CD8-positive, alpha-beta memory T cell (primary cell): Measurements from ENCODE around the gene OGG1. TPM values are rescaled to one million over a fixed set of nuclear protein-coding genes. Genes with fewer than 3 reads are reported as not detected.
A peak's percentile ranks its signal among the peaks of the same experiment; 100 is the strongest.

Experiments
- CTCF ChIA-PET: fragments of 350-600 bp; sonication (Branson Sonifier 250); formaldehyde crosslinking; loops from one replicate; lab custom pipeline; 2021; ENCODE audit warnings: antibody characterized with exemption; lab: Charles Lee
- POLR2A ChIA-PET: fragments of 350-600 bp; sonication (Branson Sonifier 250); formaldehyde crosslinking; loops from one replicate; lab custom pipeline; 2021; ENCODE audit warnings: antibody characterized with exemption; lab: Charles Lee
- DNase-seq, 5 donors: peaks; one replicate each; pipeline versions ENCODE4 v3.0.0 to v3.0.0-alpha.2; 2020 to 2022; ENCODE audit warnings: mixed read lengths in 1 of 5
- H3K27ac ChIP-seq: one replicate; pipeline ENCODE4 v1.7.0; 2013; ENCODE audit warnings: low read depth, mild to moderate bottlenecking, low read length, moderate library complexity
- H3K27me3 ChIP-seq: 2 replicates; pipeline ENCODE4 v1.7.0; 2013; ENCODE audit warnings: low read length, mild to moderate bottlenecking; ENCODE audit not compliant: insufficient read depth, poor library complexity, severe bottlenecking
- H3K36me3 ChIP-seq: 2 replicates; pipeline ENCODE4 v1.7.0; 2013; ENCODE audit warnings: mild to moderate bottlenecking, low read length, moderate library complexity; ENCODE audit not compliant: insufficient read depth
- H3K4me1 ChIP-seq: 2 replicates; pipeline ENCODE4 v1.7.0; 2013; ENCODE audit warnings: mild to moderate bottlenecking, low read length, moderate library complexity; ENCODE audit not compliant: insufficient read depth
- H3K4me3 ChIP-seq: 2 replicates; pipeline ENCODE4 v1.7.0; 2013; ENCODE audit warnings: mild to moderate bottlenecking, low read length
- H3K9me3 ChIP-seq: 2 replicates; pipeline ENCODE4 v1.7.0; 2013; ENCODE audit warnings: mild to moderate bottlenecking, low read length
- H3K27ac Mint-ChIP-seq, 8 donors: one replicate each; pipeline ENCODE4 v1.8.0; 2020 to 2021; ENCODE audit warnings: mixed read lengths in 8 of 8, mild to moderate bottlenecking in 6 of 8, inconsistent platforms in 3 of 8, moderate library complexity in 3 of 8
- H3K27me3 Mint-ChIP-seq, 2 donors: one replicate each; pipeline ENCODE4 v1.8.0; 2020 to 2021; ENCODE audit warnings: mixed read lengths in 2 of 2, mild to moderate bottlenecking in 1 of 2, moderate library complexity in 1 of 2
- H3K36me3 Mint-ChIP-seq, 3 donors: one replicate each; pipeline ENCODE4 v1.8.0; 2020 to 2021; ENCODE audit warnings: mixed read lengths in 3 of 3, inconsistent platforms in 1 of 3, mild to moderate bottlenecking in 1 of 3
- H3K4me1 Mint-ChIP-seq, 3 donors: one replicate each; pipeline ENCODE4 v1.8.0; 2020 to 2021; ENCODE audit warnings: mixed read lengths in 3 of 3, inconsistent platforms in 1 of 3, mild to moderate bottlenecking in 1 of 3
- H3K4me3 Mint-ChIP-seq, 7 donors: one replicate each; pipeline ENCODE4 v1.8.0; 2020 to 2021; ENCODE audit warnings: mixed read lengths in 7 of 7, mild to moderate bottlenecking in 6 of 7, moderate library complexity in 4 of 7, inconsistent platforms in 2 of 7
- H3K9me3 Mint-ChIP-seq, 5 donors: one replicate each; pipeline ENCODE4 v1.8.0; 2020 to 2022; ENCODE audit warnings: mixed read lengths in 5 of 5, mild to moderate bottlenecking in 3 of 5, moderate library complexity in 2 of 5, inconsistent platforms in 1 of 5
- polyA plus RNA-seq: library from polyadenylated mRNA; unstranded; fragments of 300-500 nt; fragmentation: Illumina TruSeq; gene quantifications from one replicate; pipeline ENCODE4 v1.2.3, GENCODE V29; 2021
- total RNA-seq, 2 experiments: library from RNA; stranded (reverse); gene quantifications; one replicate each; pipeline ENCODE4 v1.2.3, GENCODE V29; 2021

Gene OGG1
- total and polyA plus RNA-seq, 3 experiments from 2014 or later = 25.8 to 32.1 (median 30.5) TPM

DNA sequence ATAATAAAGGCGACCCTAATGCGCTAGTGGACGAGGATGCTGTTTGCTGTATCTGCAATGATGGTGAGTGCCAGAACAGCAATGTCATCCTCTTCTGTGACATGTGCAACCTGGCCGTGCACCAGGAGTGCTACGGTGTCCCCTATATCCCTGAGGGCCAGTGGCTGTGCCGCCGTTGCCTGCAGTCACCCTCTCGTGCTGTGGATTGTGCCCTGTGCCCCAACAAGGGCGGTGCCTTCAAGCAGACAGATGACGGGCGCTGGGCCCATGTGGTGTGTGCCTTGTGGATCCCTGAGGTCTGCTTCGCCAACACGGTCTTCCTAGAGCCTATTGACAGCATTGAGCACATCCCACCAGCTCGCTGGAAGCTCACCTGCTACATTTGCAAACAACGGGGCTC, 10.6 kb upstream of the OGG1 start:
- no peak overlapping the region for H3K4me3 Mint-ChIP-seq
- H3K4me1 ChIP-seq = peaks cover 11% of the 10 kb centered on the region
- no peaks in the 10 kb centered on the region for H3K27me3 Mint-ChIP-seq
- DNase-seq = no peak
- H3K27ac Mint-ChIP-seq = peak overlapping the region in 2 of 8 donors; percentile 3 to 29
- ChIA-PET POLR2A (no interaction called here), CTCF (interaction anchor here (2.3 to 4.0 kb wide), 2 partner anchors 8 to 12 kb away, joined by 8 to 18 read pairs; partner anchors contain the start of gene BRPF1)
- H3K27me3 ChIP-seq = no peaks in the 10 kb centered on the region
- H3K9me3 ChIP-seq = no peaks in the 10 kb centered on the region
- no peaks in the 10 kb centered on the region for H3K9me3 Mint-ChIP-seq
- H3K4me3 ChIP-seq = no peak overlapping the region
- peaks cover 17 to 30% (median 26%) of the 10 kb centered on the region in 3 donors for H3K4me1 Mint-ChIP-seq
- peaks cover 74% of the 10 kb centered on the region for H3K36me3 ChIP-seq
- H3K36me3 Mint-ChIP-seq = peaks cover 18 to 96% (median 22%) of the 10 kb centered on the region in 3 donors
- H3K27ac ChIP-seq = no peak overlapping the region

DNA sequence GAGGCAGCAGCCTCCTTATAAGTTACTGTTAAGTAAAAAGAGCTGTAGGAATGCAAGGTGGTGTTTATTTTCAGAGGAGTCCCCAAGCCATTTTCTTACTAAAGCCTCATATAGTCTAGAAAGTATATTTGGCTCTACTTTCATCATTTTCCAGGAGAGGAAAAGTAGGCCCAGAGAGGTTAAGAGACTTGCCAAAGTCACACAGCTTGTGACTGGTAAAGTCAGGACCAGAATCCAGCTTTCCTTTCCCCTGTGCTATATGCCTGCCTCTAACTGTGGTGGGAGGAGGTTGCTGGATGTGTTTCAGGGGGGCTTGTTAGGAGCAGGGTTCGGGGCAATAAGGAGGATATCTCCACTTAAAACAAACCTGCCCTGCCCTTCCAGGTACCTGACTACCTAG, 7.2 kb upstream of the OGG1 start:
- ChIA-PET CTCF (interaction anchor here (5.0 kb wide), 1 partner anchor 10 kb away, joined by 19 read pairs; the partner anchor contains the start of gene BRPF1), POLR2A (interaction anchor here (0.5 to 1.8 kb wide), 3 partner anchors 11 to 50 kb away, joined by 3 to 4 read pairs (median 4); partner anchors contain the start of genes ARPC4 and BRPF1)
- Mint-ChIP-seq H3K36me3 (peaks cover 12 to 98% (median 22%) of the 10 kb centered on the region in 3 donors), H3K27ac (no peak overlapping the region), H3K4me1 (peaks cover 0 to 3% (median 0%) of the 10 kb centered on the region in 3 donors), H3K4me3 (no peak overlapping the region), H3K27me3 (no peaks in the 10 kb centered on the region), H3K9me3 (no peaks in the 10 kb centered on the region)
- no peak for DNase-seq
- Histone ChIP-seq H3K4me3 (no peak overlapping the region), H3K27ac (no peak overlapping the region), H3K9me3 (no peaks in the 10 kb centered on the region), H3K36me3 (peaks cover 90% of the 10 kb centered on the region), H3K4me1 (no peaks in the 10 kb centered on the region), H3K27me3 (no peaks in the 10 kb centered on the region)

DNA sequence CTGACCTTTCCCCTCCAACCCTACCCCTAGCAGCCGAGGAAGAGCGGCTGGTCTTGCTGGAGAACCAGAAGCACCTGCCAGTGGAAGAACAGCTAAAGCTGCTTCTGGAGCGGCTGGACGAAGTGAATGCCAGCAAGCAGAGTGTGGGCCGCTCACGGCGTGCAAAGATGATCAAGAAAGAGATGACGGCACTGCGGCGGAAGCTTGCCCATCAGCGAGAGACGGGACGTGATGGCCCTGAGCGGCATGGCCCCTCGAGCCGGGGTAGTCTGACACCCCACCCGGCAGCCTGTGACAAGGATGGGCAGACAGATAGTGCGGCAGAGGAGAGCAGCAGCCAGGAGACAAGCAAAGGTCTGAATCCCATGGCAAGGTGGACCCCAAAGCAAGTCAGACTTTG, 6.2 kb upstream of the OGG1 start:
- CTCF ChIA-PET = interaction anchor here (1.3 to 5.0 kb wide), 3 partner anchors 11 to 165 kb away, joined by 3 to 19 read pairs (median 4); partner anchors contain the start of gene BRPF1
- peaks cover 9 to 96% (median 16%) of the 10 kb centered on the region in 3 donors for H3K36me3 Mint-ChIP-seq

DNA sequence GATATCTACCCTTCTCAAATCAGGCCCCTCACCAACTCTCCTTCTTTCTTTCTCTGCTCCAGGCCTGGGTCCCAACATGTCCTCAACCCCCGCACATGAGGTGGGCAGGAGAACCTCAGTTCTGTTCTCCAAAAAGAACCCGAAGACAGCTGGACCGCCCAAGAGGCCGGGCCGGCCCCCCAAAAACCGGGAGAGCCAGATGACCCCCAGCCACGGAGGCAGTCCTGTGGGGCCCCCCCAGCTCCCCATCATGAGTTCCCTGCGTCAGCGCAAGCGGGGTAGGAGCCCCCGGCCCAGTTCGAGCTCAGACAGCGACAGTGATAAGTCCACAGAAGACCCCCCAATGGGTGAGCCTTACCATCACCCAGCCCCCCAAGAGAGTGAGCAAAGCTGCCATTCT, 5.6 kb upstream of the OGG1 start:
- Histone ChIP-seq H3K9me3 (no peaks in the 10 kb centered on the region), H3K4me1 (peaks cover 3% of the 10 kb centered on the region), H3K27me3 (no peaks in the 10 kb centered on the region), H3K27ac (no peak overlapping the region), H3K4me3 (no peak overlapping the region), H3K36me3 (peaks cover 74% of the 10 kb centered on the region)
- Mint-ChIP-seq H3K9me3 (no peaks in the 10 kb centered on the region), H3K27ac (peak overlapping the region in 2 of 8 donors; percentile 32 to 51), H3K36me3 (peaks cover 5 to 94% (median 11%) of the 10 kb centered on the region in 3 donors), H3K27me3 (no peaks in the 10 kb centered on the region), H3K4me1 (peaks cover 2 to 6% (median 4%) of the 10 kb centered on the region in 3 donors), H3K4me3 (no peak overlapping the region)
- no peak for DNase-seq
- POLR2A ChIA-PET = interaction anchor here (1.8 kb wide), 1 partner anchor 49 kb away, joined by 4 read pairs; the partner anchor contains the start of gene ARPC4
- CTCF ChIA-PET = interaction anchor here (1.3 to 5.0 kb wide), 3 partner anchors 12 to 165 kb away, joined by 3 to 19 read pairs (median 4); partner anchors contain the start of gene BRPF1

More for the DNA sequence above, 6.2 kb upstream of the OGG1 start:
- Mint-ChIP-seq H3K4me3 (no peak overlapping the region), H3K4me1 (peaks cover 0 to 2% (median under 1%) of the 10 kb centered on the region in 3 donors), H3K27me3 (no peaks in the 10 kb centered on the region), H3K27ac (no peak overlapping the region), H3K9me3 (no peaks in the 10 kb centered on the region)
- no peaks in the 10 kb centered on the region for H3K4me1 ChIP-seq
- H3K9me3 ChIP-seq = no peaks in the 10 kb centered on the region
- DNase-seq = no peak
- no peaks in the 10 kb centered on the region for H3K27me3 ChIP-seq
- H3K27ac ChIP-seq = no peak overlapping the region
- peaks cover 80% of the 10 kb centered on the region for H3K36me3 ChIP-seq
- POLR2A ChIA-PET = interaction anchor here (1.8 kb wide), 1 partner anchor 49 kb away, joined by 4 read pairs; the partner anchor contains the start of gene ARPC4
- H3K4me3 ChIP-seq = no peak overlapping the region

DNA sequence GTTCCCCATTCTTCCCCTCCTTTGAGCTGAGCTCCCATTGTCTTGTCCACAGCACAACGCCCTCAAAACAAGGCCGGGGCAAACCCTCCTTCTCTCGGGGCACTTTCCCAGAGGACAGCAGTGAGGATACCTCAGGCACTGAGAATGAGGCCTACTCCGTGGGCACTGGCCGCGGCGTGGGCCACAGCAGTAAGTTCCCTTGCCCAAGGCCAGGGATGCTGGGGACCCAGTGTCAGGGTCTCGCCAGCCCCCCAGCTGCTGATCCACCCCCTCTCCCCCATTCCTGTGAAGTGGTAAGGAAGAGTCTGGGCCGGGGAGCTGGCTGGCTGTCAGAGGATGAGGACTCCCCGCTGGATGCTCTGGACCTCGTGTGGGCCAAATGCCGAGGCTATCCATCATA, 4.2 kb upstream of the OGG1 start:
- Mint-ChIP-seq H3K27me3 (peaks cover 0 to 4% of the 10 kb centered on the region in 2 donors), H3K4me1 (peaks cover 16 to 20% (median 18%) of the 10 kb centered on the region in 3 donors), H3K27ac (peak overlapping the region in 1 of 8 donors; percentile 57), H3K36me3 (peaks cover 0 to 92% (median 11%) of the 10 kb centered on the region in 3 donors), H3K9me3 (peaks cover 0 to 2% (median 0%) of the 10 kb centered on the region in 5 donors), H3K4me3 (no peak overlapping the region)
- Histone ChIP-seq H3K36me3 (peaks cover 60% of the 10 kb centered on the region), H3K4me3 (no peak overlapping the region), H3K27ac (no peak overlapping the region), H3K9me3 (no peaks in the 10 kb centered on the region), H3K4me1 (peaks cover 8% of the 10 kb centered on the region), H3K27me3 (no peaks in the 10 kb centered on the region)
- CTCF ChIA-PET = interaction anchor here (5.0 kb wide), 1 partner anchor 13 kb away, joined by 19 read pairs; the partner anchor contains the start of gene BRPF1
- POLR2A ChIA-PET = no interaction called here
- no peak for DNase-seq

DNA sequence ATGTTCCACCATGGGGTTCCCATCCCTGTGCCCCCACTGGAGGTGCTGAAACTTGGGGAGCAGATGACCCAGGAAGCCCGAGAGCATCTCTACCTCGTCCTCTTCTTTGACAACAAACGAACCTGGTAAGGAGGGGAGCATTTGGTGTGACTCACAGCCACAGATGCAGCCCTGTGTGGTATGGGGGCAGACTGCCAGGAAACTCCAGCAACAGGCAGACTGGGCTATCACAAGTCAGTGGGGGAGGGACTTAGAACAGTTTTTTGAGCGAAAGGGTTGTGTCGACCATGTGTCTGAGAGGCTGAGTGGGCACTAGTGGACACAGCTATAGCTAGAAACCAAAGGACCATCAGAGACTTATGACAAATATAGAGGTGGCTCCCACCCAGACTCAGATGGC, 3.4 kb upstream of the OGG1 start:
- POLR2A ChIA-PET = interaction anchor here (0.9 kb wide), 1 partner anchor 47 kb away, joined by 3 read pairs; the partner anchor contains the start of gene ARPC4
- no peak overlapping the region for H3K27ac ChIP-seq
- H3K36me3 ChIP-seq = peaks cover 53% of the 10 kb centered on the region
- no peak for DNase-seq
- H3K27ac Mint-ChIP-seq = peak overlapping the region in 5 of 8 donors; percentile 12 to 77 (median 63)
- H3K4me3 Mint-ChIP-seq = peak overlapping the region in 1 of 7 donors; percentile 15
- H3K9me3 Mint-ChIP-seq = peaks cover 0 to 2% (median 0%) of the 10 kb centered on the region in 5 donors
- peaks cover 16% of the 10 kb centered on the region for H3K4me1 ChIP-seq
- CTCF ChIA-PET = interaction anchor here (0.8 to 5.0 kb wide), 2 partner anchors 14 to 16 kb away, joined by 3 to 19 read pairs; partner anchors contain the start of gene BRPF1
- peaks cover 24 to 28% (median 25%) of the 10 kb centered on the region in 3 donors for H3K4me1 Mint-ChIP-seq
- H3K27me3 ChIP-seq = no peaks in the 10 kb centered on the region
- peaks cover 0 to 4% of the 10 kb centered on the region in 2 donors for H3K27me3 Mint-ChIP-seq
- no peak overlapping the region for H3K4me3 ChIP-seq
- no peaks in the 10 kb centered on the region for H3K9me3 ChIP-seq
- peaks cover 0 to 87% (median 11%) of the 10 kb centered on the region in 3 donors for H3K36me3 Mint-ChIP-seq

DNA sequence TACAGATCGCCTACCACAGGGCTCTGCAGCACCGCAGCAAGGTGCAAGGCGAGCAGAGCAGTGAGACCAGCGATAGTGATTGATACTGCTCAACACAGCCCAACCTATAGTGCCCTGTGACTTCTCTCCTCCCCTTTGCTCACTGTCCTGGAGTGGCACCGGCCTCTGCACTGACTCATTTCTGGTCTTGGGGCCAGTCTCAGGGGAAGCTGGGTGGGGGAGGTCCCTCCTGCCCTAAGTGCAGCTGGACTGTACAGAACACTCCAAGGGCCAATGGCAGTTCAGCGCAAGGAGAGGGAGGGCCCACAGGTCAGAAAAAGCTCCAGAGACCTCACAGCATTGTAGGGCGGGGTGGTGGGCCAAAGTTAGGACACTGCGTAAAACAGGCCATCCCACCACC, 2.5 kb upstream of the OGG1 start:
- peaks cover 33 to 37% (median 33%) of the 10 kb centered on the region in 3 donors for H3K4me1 Mint-ChIP-seq
- peaks cover 0 to 2% (median 0%) of the 10 kb centered on the region in 5 donors for H3K9me3 Mint-ChIP-seq
- peak overlapping the region in 2 of 8 donors; percentile 22 to 29 for H3K27ac Mint-ChIP-seq
- H3K4me3 ChIP-seq = no peak overlapping the region
- no peaks in the 10 kb centered on the region for H3K9me3 ChIP-seq
- H3K27me3 ChIP-seq = no peaks in the 10 kb centered on the region
- CTCF ChIA-PET = no interaction called here
- DNase-seq = no peak
- H3K36me3 ChIP-seq = peaks cover 44% of the 10 kb centered on the region
- peaks cover 0 to 4% of the 10 kb centered on the region in 2 donors for H3K27me3 Mint-ChIP-seq
- peaks cover 0 to 88% (median 15%) of the 10 kb centered on the region in 3 donors for H3K36me3 Mint-ChIP-seq
- no peak overlapping the region for H3K27ac ChIP-seq
- peak overlapping the region in 2 of 7 donors; percentile 19 to 53 for H3K4me3 Mint-ChIP-seq
- POLR2A ChIA-PET = interaction anchor here (0.5 kb wide), 1 partner anchor 1390 kb away, joined by 6 read pairs; no protein-coding TSS in a partner anchor
- H3K4me1 ChIP-seq = peaks cover 24% of the 10 kb centered on the region
